Breast epithelium (tissue), 3 donors: ENCODE measurements around the gene ZNF710.

Source experiments
- POLR2A ChIP-seq: fragments of 450-650 bp; IDR thresholded peaks from one replicate; pipeline ENCODE4 v1.6.1; 2016; ENCODE audit warnings: antibody characterized with exemption, mild to moderate bottlenecking, moderate library complexity
- POLR2AphosphoS5 ChIP-seq, 3 donors: sonication (generic); formaldehyde crosslinking; IDR thresholded peaks; one replicate each; pipeline ENCODE4 v1.6.1; 2017; ENCODE audit warnings: antibody characterized with exemption in 3 of 3
- TF ChIP-seq, protein P1 (sequence below), 3 donors: fragments of 450-650 bp; IDR thresholded peaks; one replicate each; pipeline ENCODE4 v1.5.1; 2016 to 2017; ENCODE audit warnings: antibody characterized with exemption in 3 of 3, mild to moderate bottlenecking in 3 of 3, moderate library complexity in 3 of 3

DNA sequence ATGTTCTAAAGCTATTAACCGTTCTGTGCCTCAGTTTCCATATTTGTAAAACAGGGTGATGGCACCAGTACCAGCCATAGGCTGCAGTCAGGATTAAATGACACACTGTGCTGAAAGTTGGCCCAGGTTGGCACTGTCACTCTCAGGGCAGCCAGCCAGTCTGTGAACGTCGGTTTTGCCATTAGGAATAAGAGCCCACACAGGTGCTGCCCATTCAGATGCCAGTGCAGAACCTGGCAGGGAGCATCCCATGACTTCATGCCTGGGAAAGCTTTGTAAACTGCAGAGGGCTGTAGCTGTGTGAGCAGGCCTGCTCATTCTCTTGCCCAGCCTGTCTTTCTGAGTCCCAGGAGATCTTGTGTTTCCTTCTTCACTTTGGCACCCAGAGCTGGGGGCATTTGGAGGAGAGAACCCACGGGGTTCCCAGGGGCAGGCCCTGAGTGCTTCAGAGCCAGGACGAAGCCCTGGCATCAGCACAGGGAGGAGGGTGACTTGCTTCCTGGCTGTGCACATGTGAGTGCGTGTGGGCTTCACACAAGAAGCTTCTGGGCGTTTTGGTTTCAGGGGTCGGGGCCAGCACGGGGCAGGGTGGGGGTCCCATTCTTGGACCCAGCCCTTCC, 46.9 kb downstream of the ZNF710 start:
- no peak for TF ChIP-seq POLR2AphosphoS5 (IDR thresholded peaks at IDR 0.05)
- TF ChIP-seq, protein P1, sequence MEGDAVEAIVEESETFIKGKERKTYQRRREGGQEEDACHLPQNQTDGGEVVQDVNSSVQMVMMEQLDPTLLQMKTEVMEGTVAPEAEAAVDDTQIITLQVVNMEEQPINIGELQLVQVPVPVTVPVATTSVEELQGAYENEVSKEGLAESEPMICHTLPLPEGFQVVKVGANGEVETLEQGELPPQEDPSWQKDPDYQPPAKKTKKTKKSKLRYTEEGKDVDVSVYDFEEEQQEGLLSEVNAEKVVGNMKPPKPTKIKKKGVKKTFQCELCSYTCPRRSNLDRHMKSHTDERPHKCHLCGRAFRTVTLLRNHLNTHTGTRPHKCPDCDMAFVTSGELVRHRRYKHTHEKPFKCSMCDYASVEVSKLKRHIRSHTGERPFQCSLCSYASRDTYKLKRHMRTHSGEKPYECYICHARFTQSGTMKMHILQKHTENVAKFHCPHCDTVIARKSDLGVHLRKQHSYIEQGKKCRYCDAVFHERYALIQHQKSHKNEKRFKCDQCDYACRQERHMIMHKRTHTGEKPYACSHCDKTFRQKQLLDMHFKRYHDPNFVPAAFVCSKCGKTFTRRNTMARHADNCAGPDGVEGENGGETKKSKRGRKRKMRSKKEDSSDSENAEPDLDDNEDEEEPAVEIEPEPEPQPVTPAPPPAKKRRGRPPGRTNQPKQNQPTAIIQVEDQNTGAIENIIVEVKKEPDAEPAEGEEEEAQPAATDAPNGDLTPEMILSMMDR (IDR thresholded peaks at IDR 0.05): no peak
- TF ChIP-seq POLR2A: no peak
